ENCODE data around the gene HPGDS.

GRCh38 chr4:94338681-94339351 lies 3.8 kb downstream of the HPGDS start:
- TF ChIP-seq POLR2A (IDR thresholded peaks at IDR 0.05) (no peak), CTCF (IDR thresholded peaks at IDR 0.05) (no peak)
